GM19193 (cell line): Measurements from ENCODE around the gene MAGEB18.

Experiments used
- POLR2A ChIP-seq: IDR thresholded peaks from 4 replicates; pipeline ENCODE4 v1.6.1; 2011; ENCODE audit not compliant: insufficient read depth, insufficient read length; ENCODE audit errors: extremely low read depth

The MAGEB18 gene

GRCh38 chrX:26138274-26138673 lies at the start of gene MAGEB18:
Gene MAGEB18 (plus strand): TSS chrX:26138343. CDS start chrX:26138986, 643 bp downstream.
- TF ChIP-seq POLR2A: no peak

- TF ChIP-seq POLR2A: no peak
These were observed 37.7 kb upstream of the MAGEB18 start for GRCh38 chrX:26100421-26100920.

DNA sequence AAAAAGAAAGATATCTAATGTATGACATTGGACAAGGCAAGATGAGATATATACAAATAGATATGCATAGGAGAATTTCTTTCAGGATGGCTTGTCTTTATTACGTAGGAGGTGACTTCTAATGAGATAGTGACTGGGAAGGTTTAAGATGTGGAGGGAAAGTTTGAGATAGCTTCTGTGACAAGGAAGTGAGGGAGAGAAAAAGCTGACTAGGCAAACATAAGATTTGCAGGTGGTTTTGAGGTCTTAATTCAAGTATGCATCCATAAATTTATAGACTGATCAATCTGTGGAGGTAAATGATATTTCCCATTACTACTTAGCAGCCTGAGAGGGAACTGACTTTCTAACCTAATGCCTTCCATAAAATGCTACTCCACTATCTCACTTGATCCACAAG lies 29.0 kb upstream of the MAGEB18 start:
- TF ChIP-seq POLR2A: no peak

DNA sequence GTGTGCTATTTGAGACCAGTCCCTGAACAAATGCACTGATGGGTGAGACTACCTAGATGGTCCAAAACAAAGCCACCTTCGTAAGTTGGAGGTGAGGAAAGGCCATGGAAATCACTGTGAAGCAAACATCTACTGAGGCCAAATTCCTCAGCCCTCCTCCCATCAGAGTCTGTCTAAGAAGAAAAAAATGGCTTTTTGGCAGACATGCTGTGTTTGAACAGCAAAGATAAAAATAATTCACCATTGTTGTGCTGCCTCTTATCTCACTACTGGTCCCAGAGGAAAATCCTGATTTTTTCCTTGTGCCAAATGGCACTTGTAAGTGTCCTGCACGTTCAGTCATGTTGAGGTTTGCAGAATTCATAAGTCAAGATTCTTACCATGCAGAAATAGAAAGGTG lies 7.9 kb downstream of the MAGEB18 start:
- no peak for TF ChIP-seq POLR2A

DNA sequence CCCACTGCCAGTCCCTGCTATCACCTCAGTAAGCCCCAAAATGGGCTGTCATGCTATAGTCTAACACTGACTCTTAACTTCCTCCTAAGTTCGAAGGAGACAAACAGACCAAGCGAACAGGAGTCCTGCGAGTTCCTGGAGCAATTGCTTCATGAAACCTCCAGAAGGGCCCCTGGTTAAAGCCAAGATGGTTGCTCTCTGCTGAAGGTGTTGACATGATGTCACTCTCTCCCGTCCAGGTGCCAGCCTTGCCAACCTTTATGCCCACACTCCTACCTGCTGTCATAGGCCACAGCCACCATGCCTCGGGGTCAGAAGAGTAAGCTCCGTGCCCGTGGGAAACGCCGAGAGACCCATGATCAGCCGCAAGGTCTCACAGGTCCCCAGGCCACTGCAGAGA lies 22.2 kb downstream of the MAGEB18 start, which contains the start of gene MAGEB6B:
MAGEB6B (plus strand) TSS at position 301 of the 400 bp plus-strand sequence; CDS start at position 301, 0 bp downstream.
- no peak for TF ChIP-seq POLR2A
